ENCODE data around the gene DTNA.

DTNA gene

DNA sequence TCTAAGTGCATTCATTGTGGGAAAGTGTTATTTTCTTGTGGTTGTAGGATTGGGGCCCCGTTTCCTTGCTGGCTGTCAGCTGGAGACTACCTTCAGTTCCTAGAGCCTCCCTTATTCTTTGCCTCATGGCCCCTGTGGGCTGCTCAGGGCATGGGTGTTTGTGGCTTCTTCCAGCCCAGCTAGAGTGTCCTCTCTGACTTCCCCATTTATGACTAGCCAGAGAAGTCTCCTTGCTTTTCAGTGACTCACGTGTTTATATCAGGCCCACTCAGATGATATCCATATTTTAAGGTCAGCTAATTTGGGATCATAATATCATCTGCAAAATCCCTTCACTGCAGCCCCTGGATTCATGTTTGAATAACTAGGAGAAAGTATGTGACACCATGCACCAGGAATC lies 62.8 kb downstream of the DTNA start:
- Histone ChIP-seq H3K4me1 (ENCODE audit: insufficient read depth, insufficient read length) (no peaks in the 10 kb centered on the region), H3K27me3 (ENCODE audit: insufficient read depth, insufficient read length) (no peaks in the 10 kb centered on the region), H3K36me3 (ENCODE audit: insufficient read depth, insufficient read length, low read length) (no peaks in the 10 kb centered on the region), H3K4me3 (ENCODE audit: insufficient read length, low read depth) (no peak overlapping the region), H3K9me3 (ENCODE audit: insufficient read depth, low read length) (no peaks in the 10 kb centered on the region), H3K9ac (ENCODE audit: insufficient read length, low read depth) (no peak overlapping the region)
- TF ChIP-seq YY1 (IDR thresholded peaks at IDR 0.05; ENCODE audit: insufficient read depth, insufficient read length) = no peak
- TF ChIP-seq SUZ12 (IDR thresholded peaks at IDR 0.05; ENCODE audit: extremely low read depth, insufficient read depth, insufficient read length) = no peak
- TF ChIP-seq ZNF274 (IDR thresholded peaks at IDR 0.05; ENCODE audit: low read depth, low read length) = no peak
- DNase-seq (ENCODE audit: low read depth, low spot score) = no peak

GRCh38 chr18:34773378-34773777 lies 63.3 kb downstream of the DTNA start:
- DNase-seq (ENCODE audit: low read depth, low spot score) = no peak
- Histone ChIP-seq H3K9ac (ENCODE audit: insufficient read length, low read depth) (no peak overlapping the region), H3K36me3 (ENCODE audit: insufficient read depth, insufficient read length, low read length) (no peaks in the 10 kb centered on the region), H3K9me3 (ENCODE audit: insufficient read depth, low read length) (no peaks in the 10 kb centered on the region), H3K27me3 (ENCODE audit: insufficient read depth, insufficient read length) (no peaks in the 10 kb centered on the region), H3K4me1 (ENCODE audit: insufficient read depth, insufficient read length) (no peaks in the 10 kb centered on the region), H3K4me3 (ENCODE audit: insufficient read length, low read depth) (no peak overlapping the region)
- no peak for TF ChIP-seq SUZ12 (IDR thresholded peaks at IDR 0.05; ENCODE audit: extremely low read depth, insufficient read depth, insufficient read length)

DNA sequence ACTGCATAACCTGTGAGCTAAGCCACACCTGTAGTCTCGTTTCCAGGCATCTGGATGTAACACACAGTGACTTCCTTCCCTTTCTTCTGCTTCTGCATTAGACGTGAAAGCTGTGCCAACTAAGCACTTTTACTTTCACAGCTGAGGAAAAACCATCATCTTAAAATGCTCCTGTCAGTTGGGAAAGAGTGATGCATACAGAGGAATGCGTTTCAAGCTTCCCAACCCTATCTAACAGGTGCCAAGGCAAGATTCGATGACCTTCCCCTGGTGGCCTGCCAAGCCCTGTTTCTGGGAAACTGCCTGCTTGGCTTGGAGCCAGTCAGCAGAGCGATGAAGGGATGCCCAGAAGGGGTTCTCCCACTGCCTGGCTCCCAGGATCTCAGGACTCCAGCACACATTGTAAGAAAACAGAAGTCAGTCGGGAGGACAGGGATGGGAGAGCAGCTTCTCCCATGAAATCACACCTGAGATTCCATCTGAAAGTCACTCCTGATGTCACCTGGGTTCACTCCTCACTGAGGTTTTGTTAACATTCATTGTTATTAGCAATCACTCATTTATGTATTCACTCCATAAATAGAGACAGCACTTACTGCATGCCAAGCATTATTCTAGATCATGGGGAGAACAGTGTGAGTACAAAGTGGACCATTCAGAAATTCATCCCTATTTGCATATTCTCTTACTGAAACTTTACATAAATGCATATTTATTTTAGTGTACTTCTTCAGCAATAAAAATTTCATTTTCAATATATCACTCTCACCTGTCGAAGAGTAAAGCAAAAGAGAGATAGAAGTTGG lies 64.1 kb downstream of the DTNA start:
- Histone ChIP-seq H3K9me3 (ENCODE audit: insufficient read depth, low read length) (no peaks in the 10 kb centered on the region), H3K27me3 (ENCODE audit: insufficient read depth, insufficient read length) (no peaks in the 10 kb centered on the region), H3K36me3 (ENCODE audit: insufficient read depth, insufficient read length, low read length) (no peaks in the 10 kb centered on the region), H3K9ac (ENCODE audit: insufficient read length, low read depth) (no peak overlapping the region), H3K4me1 (ENCODE audit: insufficient read depth, insufficient read length) (no peaks in the 10 kb centered on the region), H3K4me3 (ENCODE audit: insufficient read length, low read depth) (no peak overlapping the region)
- no peak for DNase-seq (ENCODE audit: low read depth, low spot score)
- TF ChIP-seq SUZ12 (IDR thresholded peaks at IDR 0.05; ENCODE audit: extremely low read depth, insufficient read depth, insufficient read length) = no peak
- TF ChIP-seq ZNF274 (IDR thresholded peaks at IDR 0.05; ENCODE audit: low read depth, low read length) = no peak
- TF ChIP-seq YY1 (IDR thresholded peaks at IDR 0.05; ENCODE audit: insufficient read depth, insufficient read length) = no peak

DNA sequence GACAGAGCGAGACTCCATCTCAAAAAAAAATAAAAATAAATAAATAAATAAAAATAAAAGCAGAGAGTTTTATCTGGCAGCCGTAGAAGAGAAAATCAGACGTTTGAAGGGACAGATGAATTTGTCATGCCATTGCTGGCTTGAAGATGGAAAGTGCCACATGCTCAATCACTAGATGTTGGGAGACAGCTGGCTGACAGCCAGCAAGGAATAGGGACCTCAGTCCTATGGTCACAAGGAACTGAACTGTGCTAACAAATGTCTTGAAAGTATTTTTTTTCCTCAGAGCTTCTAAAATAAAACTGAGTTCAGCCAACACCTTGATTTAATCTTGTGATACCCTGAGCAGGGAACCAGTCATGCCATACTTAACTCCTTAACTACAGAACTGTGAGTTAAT lies 65.4 kb downstream of the DTNA start:
- Histone ChIP-seq H3K9me3 (ENCODE audit: insufficient read depth, low read length) (no peaks in the 10 kb centered on the region), H3K9ac (ENCODE audit: insufficient read length, low read depth) (no peak overlapping the region), H3K4me1 (ENCODE audit: insufficient read depth, insufficient read length) (no peaks in the 10 kb centered on the region), H3K4me3 (ENCODE audit: insufficient read length, low read depth) (no peak overlapping the region), H3K36me3 (ENCODE audit: insufficient read depth, insufficient read length, low read length) (no peaks in the 10 kb centered on the region), H3K27me3 (ENCODE audit: insufficient read depth, insufficient read length) (no peaks in the 10 kb centered on the region)
- TF ChIP-seq SUZ12 (IDR thresholded peaks at IDR 0.05; ENCODE audit: extremely low read depth, insufficient read depth, insufficient read length) = no peak
- no peak for TF ChIP-seq YY1 (IDR thresholded peaks at IDR 0.05; ENCODE audit: insufficient read depth, insufficient read length)
- TF ChIP-seq ZNF274 (IDR thresholded peaks at IDR 0.05; ENCODE audit: low read depth, low read length) = no peak
- no peak for DNase-seq (ENCODE audit: low read depth, low spot score)

DNA sequence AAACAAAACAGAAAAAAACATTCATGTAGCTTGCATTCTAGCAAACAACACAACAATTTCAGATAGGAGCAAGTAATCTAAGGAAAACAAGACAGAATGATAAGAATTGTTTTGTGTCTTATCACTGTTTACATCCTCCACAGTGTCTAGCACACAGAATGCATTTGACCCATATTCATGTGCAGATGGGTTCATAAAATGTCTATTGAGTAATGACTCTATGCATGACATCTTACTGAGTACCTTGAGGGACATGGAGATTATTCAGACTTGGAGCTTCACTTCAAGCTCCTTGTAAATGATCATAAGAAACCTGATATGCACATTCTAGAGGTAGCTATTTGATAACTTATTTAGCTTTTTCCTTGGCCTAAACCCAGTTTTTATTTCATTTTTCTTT lies 69.0 kb downstream of the DTNA start:
- Histone ChIP-seq H3K9ac (ENCODE audit: insufficient read length, low read depth) (no peak overlapping the region), H3K27me3 (ENCODE audit: insufficient read depth, insufficient read length) (no peaks in the 10 kb centered on the region), H3K36me3 (ENCODE audit: insufficient read depth, insufficient read length, low read length) (no peaks in the 10 kb centered on the region), H3K9me3 (ENCODE audit: insufficient read depth, low read length) (no peaks in the 10 kb centered on the region), H3K4me1 (ENCODE audit: insufficient read depth, insufficient read length) (no peaks in the 10 kb centered on the region), H3K4me3 (ENCODE audit: insufficient read length, low read depth) (no peak overlapping the region)
- DNase-seq (ENCODE audit: low read depth, low spot score) = no peak
- no peak for TF ChIP-seq ZNF274 (IDR thresholded peaks at IDR 0.05; ENCODE audit: low read depth, low read length)
- TF ChIP-seq YY1 (IDR thresholded peaks at IDR 0.05; ENCODE audit: insufficient read depth, insufficient read length) = no peak
- no peak for TF ChIP-seq SUZ12 (IDR thresholded peaks at IDR 0.05; ENCODE audit: extremely low read depth, insufficient read depth, insufficient read length)

DNA sequence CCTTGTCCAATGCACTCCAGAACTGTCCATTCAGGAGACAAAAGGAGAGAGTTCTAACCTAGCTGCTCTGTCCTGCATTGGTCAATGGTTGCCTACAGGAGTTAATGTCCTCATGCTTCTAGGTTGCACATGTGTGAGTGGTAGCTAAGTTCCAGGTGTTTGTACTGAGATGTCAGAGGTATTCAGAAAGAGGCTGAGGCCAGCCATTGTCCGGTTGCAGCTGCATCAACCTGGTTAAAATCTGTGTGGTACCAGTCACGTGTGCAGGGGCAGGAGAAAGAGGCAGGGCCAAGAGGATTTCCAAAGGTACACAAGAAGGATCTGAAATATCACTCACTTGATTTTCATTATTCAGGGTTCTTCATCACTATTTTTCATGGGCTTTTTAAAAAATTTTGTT lies 70.8 kb downstream of the DTNA start:
- H3K27me3 ChIP-seq (ENCODE audit: insufficient read depth, insufficient read length) = no peaks in the 10 kb centered on the region
- TF ChIP-seq SUZ12 (IDR thresholded peaks at IDR 0.05; ENCODE audit: extremely low read depth, insufficient read depth, insufficient read length) = no peak
- TF ChIP-seq YY1 (IDR thresholded peaks at IDR 0.05; ENCODE audit: insufficient read depth, insufficient read length) = no peak
- no peak for TF ChIP-seq ZNF274 (IDR thresholded peaks at IDR 0.05; ENCODE audit: low read depth, low read length)

DNA sequence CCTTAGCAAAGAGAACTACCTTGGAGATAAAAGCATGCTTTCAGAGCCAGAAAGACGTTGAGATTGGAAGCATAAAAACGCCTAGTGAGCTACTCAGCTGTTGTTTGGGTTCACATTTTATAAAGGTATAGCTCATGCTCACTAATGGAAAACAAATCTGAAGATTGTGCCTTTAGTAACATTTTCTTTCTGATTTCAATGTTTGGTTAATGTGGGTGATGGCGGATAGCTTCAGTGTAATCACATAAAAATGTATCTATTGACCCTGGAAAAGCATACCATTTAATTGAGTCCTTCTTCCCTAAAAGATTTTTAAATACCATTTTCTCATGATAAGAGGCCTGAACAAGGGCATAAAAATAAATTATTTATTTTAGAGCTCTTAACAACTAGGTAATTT lies 73.4 kb downstream of the DTNA start:
- H3K9ac ChIP-seq (ENCODE audit: insufficient read length, low read depth) = no peak overlapping the region
- H3K9me3 ChIP-seq (ENCODE audit: insufficient read depth, low read length) = no peaks in the 10 kb centered on the region
- H3K27me3 ChIP-seq (ENCODE audit: insufficient read depth, insufficient read length) = no peaks in the 10 kb centered on the region
- H3K4me3 ChIP-seq (ENCODE audit: insufficient read length, low read depth) = no peak overlapping the region
- no peaks in the 10 kb centered on the region for H3K4me1 ChIP-seq (ENCODE audit: insufficient read depth, insufficient read length)
- TF ChIP-seq SUZ12 (IDR thresholded peaks at IDR 0.05; ENCODE audit: extremely low read depth, insufficient read depth, insufficient read length) (no peak), YY1 (IDR thresholded peaks at IDR 0.05; ENCODE audit: insufficient read depth, insufficient read length) (no peak), ZNF274 (IDR thresholded peaks at IDR 0.05; ENCODE audit: low read depth, low read length) (no peak)
- H3K36me3 ChIP-seq (ENCODE audit: insufficient read depth, insufficient read length, low read length) = no peaks in the 10 kb centered on the region
- no peak for DNase-seq (ENCODE audit: low read depth, low spot score)

More for the DNA sequence above, 70.8 kb downstream of the DTNA start:
- Histone ChIP-seq H3K9me3 (ENCODE audit: insufficient read depth, low read length) (no peaks in the 10 kb centered on the region), H3K36me3 (ENCODE audit: insufficient read depth, insufficient read length, low read length) (no peaks in the 10 kb centered on the region), H3K4me1 (ENCODE audit: insufficient read depth, insufficient read length) (no peaks in the 10 kb centered on the region), H3K9ac (ENCODE audit: insufficient read length, low read depth) (no peak overlapping the region), H3K4me3 (ENCODE audit: insufficient read length, low read depth) (no peak overlapping the region)
- DNase-seq (ENCODE audit: low read depth, low spot score) = no peak
